Measurements from ENCODE around the gene IRAK2. TPM values are rescaled to one million over a fixed set of nuclear protein-coding genes. Genes with fewer than 3 reads are reported as not detected.
A peak's percentile ranks its signal among the peaks of the same experiment; 100 is the strongest.

Gene IRAK2
- total RNA-seq, 2 experiments from 2014 or later, result 3.0 TPM

DNA sequence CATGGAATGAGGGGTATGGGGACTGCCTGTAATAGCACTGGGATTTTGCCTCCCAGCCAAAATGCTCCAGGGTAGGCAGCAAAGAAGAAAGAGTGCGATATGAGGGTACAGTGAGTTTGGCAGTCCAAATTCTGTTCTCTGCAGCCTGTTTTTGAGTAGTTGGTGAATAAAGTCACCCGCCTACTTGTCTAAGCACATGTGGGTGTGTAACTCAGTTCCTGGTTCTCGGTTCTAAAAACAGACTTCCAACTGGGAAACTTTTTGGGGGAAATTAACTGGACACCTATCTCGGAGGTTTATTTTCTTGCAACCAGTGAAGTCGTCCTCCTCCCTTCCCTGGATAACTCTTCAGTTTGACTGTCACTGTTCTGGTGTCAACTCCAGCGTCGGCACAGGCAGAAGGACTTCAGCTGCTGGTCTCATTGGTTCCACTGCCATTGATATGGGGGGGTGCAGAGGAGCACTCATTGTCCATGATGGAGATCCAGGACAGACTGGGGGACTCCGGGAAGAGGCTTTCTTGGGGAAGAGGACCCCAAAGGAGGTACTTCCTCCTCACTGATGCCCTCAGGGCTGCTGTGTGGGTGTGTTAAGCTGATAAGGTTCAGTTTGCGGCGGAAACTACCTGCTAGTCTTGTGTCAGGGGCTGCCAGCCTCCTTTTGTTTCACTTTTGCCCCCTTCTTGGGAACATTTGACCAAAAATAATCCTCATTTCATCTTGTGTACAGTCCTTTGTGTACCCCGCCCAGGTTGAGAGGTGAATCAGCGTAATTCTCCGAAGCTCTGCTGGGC is 114.9 kb downstream of the IRAK2 start:
- ChIA-PET CTCF (interaction anchor here (1.0 kb wide), 1 partner anchor 15 kb away, joined by 3 read pairs; no protein-coding TSS in a partner anchor), POLR2A (interaction anchor here (0.9 to 1.2 kb wide), 3 partner anchors 16 to 41 kb away, joined by 3 read pairs; partner anchors contain the start of gene SEC13)
- no peak for DNase-seq
- Mint-ChIP-seq H3K9me3 (no peaks in the 10 kb centered on the region), H3K4me3 (no peak overlapping the region), H3K27ac (no peak overlapping the region), H3K27me3 (no peaks in the 10 kb centered on the region), H3K36me3 (ENCODE audit: low read depth) (peaks cover 36% of the 10 kb centered on the region), H3K4me1 (ENCODE audit: low read depth) (peaks cover 47% of the 10 kb centered on the region)
- no peak for ATAC-seq
- TF ChIP-seq CTCF (IDR thresholded peaks at IDR 0.05), result no peak
- intact Hi-C loops (cut with micrococcal nuclease), result no loop called here

DNA sequence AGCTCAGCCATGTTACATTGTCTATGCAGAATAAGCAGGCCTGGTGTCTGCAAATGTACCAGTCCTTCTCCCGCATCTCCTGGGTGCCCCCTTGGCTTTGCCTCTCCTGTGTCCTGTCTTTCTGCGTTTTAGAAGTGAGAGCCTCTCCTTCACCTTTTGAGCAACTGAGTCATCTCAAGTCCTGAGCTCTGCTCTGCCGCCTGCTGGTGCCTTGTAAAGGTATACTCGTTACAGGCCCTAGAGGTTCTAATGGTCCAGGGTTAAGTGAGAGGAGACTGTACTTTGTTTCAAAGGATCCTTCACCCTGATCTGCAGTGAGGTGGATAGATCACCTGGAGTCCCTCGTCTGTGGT is 115.4 kb downstream of the IRAK2 start:
- peaks cover 38% of the 10 kb centered on the region for H3K36me3 Mint-ChIP-seq (ENCODE audit: low read depth)
- ATAC-seq, result no peak
- intact Hi-C loops (cut with micrococcal nuclease), result no loop called here
- H3K9me3 Mint-ChIP-seq, result no peaks in the 10 kb centered on the region
- CTCF ChIA-PET, result interaction anchor here (1.0 kb wide), 1 partner anchor 16 kb away, joined by 3 read pairs; no protein-coding TSS in a partner anchor
- DNase-seq, result peak; percentile 21
- H3K27me3 Mint-ChIP-seq, result no peaks in the 10 kb centered on the region
- no peak for TF ChIP-seq CTCF (IDR thresholded peaks at IDR 0.05)
- POLR2A ChIA-PET, result interaction anchor here (0.9 to 1.2 kb wide), 3 partner anchors 16 to 41 kb away, joined by 3 read pairs; partner anchors contain the start of gene SEC13
- H3K4me3 Mint-ChIP-seq, result no peak overlapping the region
- H3K4me1 Mint-ChIP-seq (ENCODE audit: low read depth), result peaks cover 51% of the 10 kb centered on the region
- H3K27ac Mint-ChIP-seq, result no peak overlapping the region

DNA sequence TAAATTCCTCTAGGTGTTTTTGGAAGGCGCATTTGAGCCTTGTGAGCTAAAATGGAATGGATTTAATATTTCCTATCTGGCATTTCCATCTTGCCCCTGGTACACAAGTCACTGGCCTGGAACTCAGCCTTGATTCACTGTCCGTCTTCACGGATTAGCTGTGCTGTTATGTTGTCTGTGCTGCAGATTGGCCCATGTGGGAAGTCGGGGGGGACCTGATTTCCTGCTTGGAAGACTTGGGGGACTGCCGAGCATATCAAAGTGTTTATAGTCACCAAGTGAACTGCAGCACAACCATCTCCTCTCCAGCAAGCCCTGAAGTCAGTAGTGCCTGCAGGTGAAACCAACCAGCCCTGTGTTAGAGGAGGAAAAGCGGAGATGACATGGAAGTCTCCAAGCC is 115.9 kb downstream of the IRAK2 start:
- Mint-ChIP-seq H3K36me3 (ENCODE audit: low read depth) (peaks cover 41% of the 10 kb centered on the region), H3K9me3 (no peaks in the 10 kb centered on the region), H3K27me3 (no peaks in the 10 kb centered on the region), H3K27ac (peak overlapping the region; percentile 34), H3K4me3 (no peak overlapping the region), H3K4me1 (ENCODE audit: low read depth) (peaks cover 53% of the 10 kb centered on the region)
- ChIA-PET POLR2A (interaction anchor here (0.9 to 1.2 kb wide), 3 partner anchors 16 to 40 kb away, joined by 3 read pairs; partner anchors contain the start of gene SEC13), CTCF (interaction anchor here (1.0 kb wide), 1 partner anchor 16 kb away, joined by 3 read pairs; no protein-coding TSS in a partner anchor)
- DNase-seq, result no peak
- intact Hi-C loops (cut with micrococcal nuclease), result no loop called here
- no peak for TF ChIP-seq CTCF (IDR thresholded peaks at IDR 0.05)
- ATAC-seq, result no peak

GRCh38 chr3:10281951-10282350 is 117.2 kb downstream of the IRAK2 start:
- ChIA-PET POLR2A (no interaction called here), CTCF (interaction anchor here (1.2 kb wide), 1 partner anchor 18 kb away, joined by 4 read pairs; no protein-coding TSS in a partner anchor)
- intact Hi-C loops (cut with micrococcal nuclease), result no loop called here
- no peak for TF ChIP-seq CTCF (IDR thresholded peaks at IDR 0.05)
- no peak for DNase-seq
- ATAC-seq, result no peak
- Mint-ChIP-seq H3K27me3 (no peaks in the 10 kb centered on the region), H3K9me3 (no peaks in the 10 kb centered on the region), H3K4me1 (ENCODE audit: low read depth) (peaks cover 54% of the 10 kb centered on the region), H3K27ac (peak overlapping the region; percentile 43), H3K36me3 (ENCODE audit: low read depth) (peaks cover 43% of the 10 kb centered on the region), H3K4me3 (no peak overlapping the region)

DNA sequence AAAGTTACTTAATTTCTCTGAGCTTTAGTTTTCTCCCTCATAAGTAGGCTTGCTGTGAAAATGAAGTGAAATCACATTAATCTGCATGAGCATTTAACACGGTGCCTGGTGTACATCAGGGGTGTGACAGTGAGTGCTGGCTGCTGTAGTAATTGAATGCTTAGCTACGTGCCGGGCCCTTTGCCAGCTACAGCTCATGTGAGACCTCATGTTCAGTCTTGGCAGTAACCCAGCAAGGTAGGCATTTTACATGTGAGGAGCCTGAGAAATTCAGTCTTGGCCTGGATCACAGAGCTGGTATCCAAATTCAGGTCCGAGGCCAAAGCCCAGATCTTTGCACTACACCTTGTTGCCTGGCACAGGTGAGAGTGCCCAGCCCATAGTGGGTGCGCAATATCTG is 118.9 kb downstream of the IRAK2 start:
- intact Hi-C loops (cut with micrococcal nuclease), result no loop called here
- Mint-ChIP-seq H3K27ac (no peak overlapping the region), H3K9me3 (no peaks in the 10 kb centered on the region), H3K36me3 (ENCODE audit: low read depth) (peaks cover 47% of the 10 kb centered on the region), H3K4me1 (ENCODE audit: low read depth) (peaks cover 49% of the 10 kb centered on the region), H3K27me3 (no peaks in the 10 kb centered on the region), H3K4me3 (no peak overlapping the region)
- POLR2A ChIA-PET, result interaction anchor here (1.0 to 2.5 kb wide), 4 partner anchors 9 to 37 kb away, joined by 3 to 8 read pairs (median 4); partner anchors contain the start of genes GHRL and SEC13
- no peak for DNase-seq
- no peak for ATAC-seq
- no peak for TF ChIP-seq CTCF (IDR thresholded peaks at IDR 0.05)
- CTCF ChIA-PET, result interaction anchor here (0.9 to 1.3 kb wide), 2 partner anchors 18 to 20 kb away, joined by 3 to 7 read pairs; no protein-coding TSS in a partner anchor

Measured in activated CD8-positive, alpha-beta T cell treated with anti-CD3 and anti-CD28 coated beads for 36 hours (primary cell).